CD4-positive, alpha-beta T cell (primary cell): Measurements from ENCODE around the gene RGS4. TPM values are rescaled to one million over a fixed set of nuclear protein-coding genes. Genes with fewer than 3 reads are reported as not detected.
"Not testable (repeated sequence)": the region's sequence is repeated elsewhere in the genome, so short reads cannot be mapped to it uniquely, and the experiment has no call there.

ENCODE experiments used
- ATAC-seq: fragments of 200-7000 bp; cut with Tn5 transposase; one replicate; pipeline ENCODE4 v1.10.0; 2022; ENCODE audit warnings: mild to moderate bottlenecking; ENCODE audit not compliant: poor library complexity
- CTCF ChIA-PET: fragments of 350-600 bp; sonication (Branson Sonifier 250); formaldehyde crosslinking; loops from one replicate; lab custom pipeline; 2021; ENCODE audit warnings: antibody characterized with exemption, inconsistent platforms; lab: Charles Lee
- POLR2A ChIA-PET: fragments of 350-600 bp; sonication (Branson Sonifier 250); formaldehyde crosslinking; loops from one replicate; lab custom pipeline; 2021; ENCODE audit warnings: antibody characterized with exemption, inconsistent platforms; lab: Charles Lee
- DNase-seq, 14 experiments: peaks; one replicate each; pipeline ENCODE4 v3.0.0-alpha.2; 2013 to 2020; ENCODE audit warnings: mixed read lengths in 2 of 14
- H3K27ac ChIP-seq, 2 donors: one replicate each; pipeline versions ENCODE4 v1.5.1 to v1.7.0; 2013; ENCODE audit warnings: low read length in 2 of 2, low read depth in 1 of 2, mild to moderate bottlenecking in 1 of 2
- H3K27me3 ChIP-seq, 2 experiments: 1 replicate in 1 of 2; 2 replicates in 1 of 2; pipeline versions ENCODE4 v1.6.1 to v1.7.0; 2013; ENCODE audit warnings: low read length in 2 of 2, control low read depth in 1 of 2, mild to moderate bottlenecking in 1 of 2, moderate library complexity in 1 of 2; ENCODE audit not compliant: insufficient read depth in 2 of 2, control insufficient read depth in 1 of 2
- H3K36me3 ChIP-seq: one replicate; pipeline ENCODE4 v1.6.1; 2013; ENCODE audit warnings: low read length, control low read depth; ENCODE audit not compliant: insufficient read depth
- H3K4me1 ChIP-seq: one replicate; pipeline ENCODE4 v1.6.1; 2013; ENCODE audit warnings: low read length, control low read depth; ENCODE audit not compliant: insufficient read depth
- H3K4me3 ChIP-seq: one replicate; pipeline ENCODE4 v1.5.1; 2013; ENCODE audit warnings: mild to moderate bottlenecking, low read length, moderate library complexity
- H3K9me3 ChIP-seq, 2 experiments: 1 replicate in 1 of 2; 2 replicates in 1 of 2; pipeline versions ENCODE4 v1.6.1 to v1.7.0; 2013; ENCODE audit warnings: low read length in 2 of 2, mild to moderate bottlenecking in 2 of 2, control low read depth in 1 of 2, moderate library complexity in 1 of 2; ENCODE audit not compliant: control insufficient read depth in 1 of 2, insufficient read depth in 1 of 2
- H3K27ac Mint-ChIP-seq: one replicate; pipeline ENCODE4 v1.8.0; 2020; ENCODE audit warnings: mixed read lengths
- H3K27me3 Mint-ChIP-seq: one replicate; pipeline ENCODE4 v1.8.0; 2021; ENCODE audit warnings: mixed read lengths
- H3K36me3 Mint-ChIP-seq: one replicate; pipeline ENCODE4 v1.8.0; 2021; ENCODE audit warnings: low read depth, mixed read lengths
- H3K4me1 Mint-ChIP-seq: one replicate; pipeline ENCODE4 v1.8.0; 2021; ENCODE audit warnings: low read depth, mixed read lengths
- H3K4me3 Mint-ChIP-seq: one replicate; pipeline ENCODE4 v1.8.0; 2020; ENCODE audit warnings: mild to moderate bottlenecking, mixed read lengths
- H3K9me3 Mint-ChIP-seq: one replicate; pipeline ENCODE4 v1.8.0; 2020; ENCODE audit warnings: mixed read lengths
- CTCF ChIP-seq: fragments of 200-600 bp; IDR thresholded peaks from one replicate; pipeline ENCODE4 v1.8.0; 2022; ENCODE audit warnings: antibody characterized with exemption, mild to moderate bottlenecking
- intact Hi-C, 2 experiments: fragments of 100-400 bp; cut with DNase I in 1 of 2; cut with micrococcal nuclease in 1 of 2; formaldehyde crosslinking; loops; one replicate each; pipeline versions ENCODE4 v1.15.1 to v1.9.0; 2023 to 2025; cut with DNase I, micrococcal nuclease
- total RNA-seq, 174 experiments: library from RNA in 2 of 174; stranded (reverse) in 2 of 174; gene quantifications; one replicate each; pipeline ENCODE4 v1.2.3 and lab custom pipeline; 2021 to 2026

The RGS4 gene
- total RNA-seq, 2 experiments from 2014 or later: not detected

- H3K27me3 ChIP-seq: no peaks in the 10 kb centered on the region
Observed at GRCh38 chr1:163084330-163084729, 15.2 kb downstream of the RGS4 start.

GRCh38 chr1:163085041-163085903 is 16.1 kb downstream of the RGS4 start:
- H3K27me3 Mint-ChIP-seq: no peaks in the 10 kb centered on the region

More at GRCh38 chr1:163084330-163084729, 15.2 kb downstream of the RGS4 start:
- CTCF ChIA-PET: no interaction called here
- POLR2A ChIA-PET: no interaction called here
- intact Hi-C loops: no loop called here
- H3K4me3 Mint-ChIP-seq: no peak overlapping the region
- H3K9me3 Mint-ChIP-seq: no peaks in the 10 kb centered on the region
- H3K27ac Mint-ChIP-seq: no peak overlapping the region
- H3K27ac ChIP-seq: no peak overlapping the region
- H3K4me3 ChIP-seq: no peak overlapping the region
- no peak for TF ChIP-seq CTCF
- no peaks in the 10 kb centered on the region for H3K4me1 Mint-ChIP-seq
- no peaks in the 10 kb centered on the region for H3K9me3 ChIP-seq
- H3K4me1 ChIP-seq: no peaks in the 10 kb centered on the region
- DNase-seq: no peak
- no peaks in the 10 kb centered on the region for H3K36me3 ChIP-seq
- no peak for ATAC-seq
- no peaks in the 10 kb centered on the region for H3K36me3 Mint-ChIP-seq
- H3K27me3 Mint-ChIP-seq: peaks cover 4% of the 10 kb centered on the region

GRCh38 chr1:163085904-163086268 is 16.7 kb downstream of the RGS4 start:
- Mint-ChIP-seq H3K4me1 (no peaks in the 10 kb centered on the region), H3K9me3 (no peaks in the 10 kb centered on the region), H3K27me3 (no peaks in the 10 kb centered on the region), H3K36me3 (no peaks in the 10 kb centered on the region), H3K27ac (no peak overlapping the region), H3K4me3 (no peak overlapping the region)
- intact Hi-C loops: no loop called here
- H3K36me3 ChIP-seq: no peaks in the 10 kb centered on the region
- H3K9me3 ChIP-seq: no peaks in the 10 kb centered on the region
- ChIA-PET POLR2A (no interaction called here), CTCF (no interaction called here)
- DNase-seq: no peak
- no peak overlapping the region for H3K27ac ChIP-seq
- no peaks in the 10 kb centered on the region for H3K4me1 ChIP-seq
- H3K27me3 ChIP-seq: no peaks in the 10 kb centered on the region
- ATAC-seq: no peak
- H3K4me3 ChIP-seq: no peak overlapping the region
- no peak for TF ChIP-seq CTCF

More at GRCh38 chr1:163085041-163085903, 16.1 kb downstream of the RGS4 start:
- H3K36me3 Mint-ChIP-seq: no peaks in the 10 kb centered on the region
- Histone ChIP-seq H3K4me1 (no peaks in the 10 kb centered on the region), H3K27me3 (no peaks in the 10 kb centered on the region), H3K27ac (no peak overlapping the region), H3K4me3 (no peak overlapping the region), H3K36me3 (no peaks in the 10 kb centered on the region), H3K9me3 (no peaks in the 10 kb centered on the region)
- no peak overlapping the region for H3K27ac Mint-ChIP-seq
- H3K4me3 Mint-ChIP-seq: no peak overlapping the region
- no peak for DNase-seq
- no peaks in the 10 kb centered on the region for H3K4me1 Mint-ChIP-seq
- H3K9me3 Mint-ChIP-seq: no peaks in the 10 kb centered on the region
- CTCF ChIA-PET: no interaction called here
- POLR2A ChIA-PET: no interaction called here
- no peak for ATAC-seq
- TF ChIP-seq CTCF: no peak
- intact Hi-C loops: no loop called here

GRCh38 chr1:163089117-163089516 is 20.0 kb downstream of the RGS4 start:
- H3K36me3 Mint-ChIP-seq, ATAC-seq, CTCF ChIA-PET, H3K36me3 ChIP-seq, H3K4me1 Mint-ChIP-seq, H3K27me3 ChIP-seq, intact Hi-C loops, H3K27ac ChIP-seq, H3K9me3 ChIP-seq, H3K27me3 Mint-ChIP-seq, POLR2A ChIA-PET, DNase-seq, H3K27ac Mint-ChIP-seq, H3K4me1 ChIP-seq, H3K4me3 Mint-ChIP-seq, H3K4me3 ChIP-seq, H3K9me3 Mint-ChIP-seq: not testable (repeated sequence)
